Fibroblast of lung (primary cell): ENCODE results near the gene RAB5IF.
"Not testable (repeated sequence)": the region's sequence is repeated elsewhere in the genome, so short reads cannot be mapped to it uniquely, and the experiment has no call there.

Source experiments
- CTCF ChIP-seq, 2 donors: IDR thresholded peaks in 1 of 2; conservative IDR thresholded peaks in 1 of 2; 1 replicate in 1 of 2; 2 replicates in 1 of 2; pipeline ENCODE4 v1.5.1; 2011 to 2012; ENCODE audit warnings: low read length in 2 of 2, control low read depth in 1 of 2, inconsistent platforms in 1 of 2, low read depth in 1 of 2, mild to moderate bottlenecking in 1 of 2
- EZH2 ChIP-seq: IDR thresholded peaks from 2 replicates; pipeline ENCODE4 v1.5.1; 2012; ENCODE audit warnings: low read length, control low read depth, mild to moderate bottlenecking; ENCODE audit errors: missing control alignments

GRCh38 chr20:36564078-36564725 is 41.4 kb upstream of the RAB5IF start:
- not testable (repeated sequence) for TF ChIP-seq CTCF (conservative IDR thresholded peaks at IDR 0.05 in 1 of 2, IDR thresholded peaks at IDR 0.05 in 1 of 2; ENCODE audit: low read depth in 1 of 2, low read length in 2 of 2); EZH2
